Astrocyte of the spinal cord (primary cell): ENCODE results near the gene AGAP6.
"Not testable (repeated sequence)": the region's sequence is repeated elsewhere in the genome, so short reads cannot be mapped to it uniquely, and the experiment has no call there.

ENCODE experiments used
- DNase-seq: peaks from one replicate; pipeline ENCODE4 v3.0.0; 2011; ENCODE audit warnings: low read depth, low spot score
- H3K4me3 ChIP-seq: 2 replicates; pipeline ENCODE4 v1.5.1; 2011; ENCODE audit warnings: low read depth, mild to moderate bottlenecking, low read length, moderate library complexity
- in situ Hi-C: cut with HindIII; loops from 2 replicates; pipeline ENCODE4 v1.10.0; 2017; ENCODE audit warnings: low sequenced_read_pairs

Gene AGAP6

DNA sequence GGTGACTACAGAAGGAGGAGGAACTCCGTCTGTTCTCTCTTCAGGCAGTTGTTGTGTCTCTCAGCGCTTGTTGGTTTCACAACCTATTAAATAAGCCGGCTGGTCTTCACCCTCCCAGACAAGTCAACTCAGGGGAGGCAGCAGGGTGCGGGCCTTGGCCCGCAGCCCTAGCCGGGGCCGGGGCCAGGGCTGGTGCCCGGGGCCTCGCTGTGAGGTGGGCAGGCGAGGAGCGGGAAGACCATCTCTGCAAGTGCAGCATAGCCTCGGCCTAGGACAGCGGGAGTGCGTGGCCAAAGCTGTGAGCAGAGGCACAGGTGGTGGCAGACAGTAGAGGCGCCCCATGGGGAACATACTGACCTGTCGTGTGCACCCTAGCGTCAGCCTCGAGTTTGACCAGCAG, at the start of gene AGAP6:
TSS of gene AGAP6 (plus strand) at position 31 of the 400 bp plus-strand sequence. CDS start at position 341, 310 bp downstream.
- in situ Hi-C loops, H3K4me3 ChIP-seq, DNase-seq: not testable (repeated sequence)

DNA sequence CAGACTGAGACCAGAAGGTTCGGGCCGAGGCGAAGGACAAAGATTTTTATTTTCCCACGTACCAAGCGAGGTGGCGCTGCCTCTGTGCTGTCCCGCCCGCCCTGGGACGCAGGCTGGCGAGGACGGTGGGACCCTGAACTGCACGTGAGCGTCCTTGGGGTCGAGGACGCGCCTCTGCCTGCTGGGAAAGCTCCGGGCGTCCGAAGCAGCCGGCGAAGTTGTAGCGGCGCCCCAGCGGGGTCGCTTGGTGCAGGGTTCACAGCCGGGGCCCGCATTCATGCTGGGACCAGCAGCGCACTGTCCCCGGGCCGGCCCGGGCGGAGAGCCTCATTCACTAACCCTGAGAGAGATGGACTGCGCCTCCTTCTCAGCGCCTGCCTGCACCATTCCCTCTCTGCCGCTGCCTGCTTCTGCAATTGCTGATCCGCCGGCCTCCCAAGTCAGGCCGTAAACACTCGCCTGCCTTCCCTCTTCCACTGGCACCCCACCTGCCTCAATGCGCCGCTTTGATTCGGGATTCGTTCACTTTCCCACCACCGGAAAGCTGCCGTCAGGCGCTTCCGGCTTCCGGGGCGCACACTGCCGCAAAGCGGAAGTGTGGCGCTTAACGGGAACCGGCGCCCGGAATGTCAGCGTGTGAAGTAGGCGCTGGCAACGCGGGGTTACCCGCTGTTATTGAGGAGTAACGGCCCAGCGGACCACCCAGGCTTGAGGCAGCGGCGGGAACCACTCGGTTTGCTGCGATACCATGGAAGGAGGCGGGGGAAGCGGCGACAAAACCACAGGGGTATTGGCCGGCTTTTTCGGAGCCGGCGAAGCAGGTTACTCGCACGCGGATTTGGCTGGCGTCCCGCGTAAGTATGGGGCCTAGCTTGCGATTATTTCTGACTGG, 46.5 kb upstream of the AGAP6 start, which contains the start of the genes PARG and TIMM23B:
TSS of gene PARG (minus strand) at position 581 of the 892 bp plus-strand sequence. CDS start at position 279, 302 bp downstream.
TSS of gene TIMM23B (plus strand) at position 607 of the 892 bp plus-strand sequence. CDS start at position 749, 142 bp downstream.
- in situ Hi-C loops: not testable (repeated sequence)
- peak; percentile 84 for DNase-seq

DNA sequence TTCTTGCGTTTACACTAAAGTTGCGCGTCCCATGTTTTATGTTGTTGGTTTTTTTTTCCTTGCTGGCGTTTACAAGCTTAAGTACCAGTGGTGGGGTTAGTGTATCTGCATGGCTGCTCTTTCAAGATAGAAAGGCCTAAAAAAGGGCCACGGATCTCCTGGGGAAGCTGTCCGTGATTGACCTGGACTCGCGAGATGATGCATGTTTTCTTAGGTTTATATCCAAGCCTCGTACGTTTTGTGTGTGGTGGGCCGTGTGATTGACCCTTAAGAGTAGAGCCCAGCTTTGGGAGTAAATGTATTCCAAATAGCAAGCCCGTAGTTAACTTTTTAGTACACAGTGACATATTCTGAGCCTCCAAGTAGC, 45.9 kb upstream of the AGAP6 start:
- DNase-seq: peak; percentile 2
- in situ Hi-C loops: not testable (repeated sequence)
- H3K4me3 ChIP-seq: peak overlapping the region; percentile 83

More for the DNA sequence above, 46.5 kb upstream of the AGAP6 start, which contains the start of the genes PARG and TIMM23B:
- H3K4me3 ChIP-seq: peak within 1 kb of the TSS; percentile 83

DNA sequence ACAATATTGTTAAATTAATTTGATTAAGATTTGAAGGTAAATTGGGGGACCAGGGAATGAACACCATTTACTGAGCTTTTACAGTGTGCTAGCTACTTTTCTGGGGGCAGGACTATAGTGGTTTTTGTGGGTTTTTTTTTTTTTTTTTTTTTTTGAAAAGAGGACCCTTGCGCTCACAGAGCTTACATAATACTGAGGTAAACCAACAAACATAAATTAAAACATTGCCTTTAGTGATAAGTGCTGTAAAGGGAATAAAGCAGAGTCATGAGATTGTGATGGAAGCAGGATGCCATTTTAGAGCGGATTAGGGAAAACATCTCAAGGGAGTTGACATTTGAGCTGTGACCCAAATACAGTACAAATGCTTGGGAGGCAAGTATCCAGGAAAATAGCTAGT, 44.6 kb upstream of the AGAP6 start:
- DNase-seq, H3K4me3 ChIP-seq, in situ Hi-C loops: not testable (repeated sequence)

DNA sequence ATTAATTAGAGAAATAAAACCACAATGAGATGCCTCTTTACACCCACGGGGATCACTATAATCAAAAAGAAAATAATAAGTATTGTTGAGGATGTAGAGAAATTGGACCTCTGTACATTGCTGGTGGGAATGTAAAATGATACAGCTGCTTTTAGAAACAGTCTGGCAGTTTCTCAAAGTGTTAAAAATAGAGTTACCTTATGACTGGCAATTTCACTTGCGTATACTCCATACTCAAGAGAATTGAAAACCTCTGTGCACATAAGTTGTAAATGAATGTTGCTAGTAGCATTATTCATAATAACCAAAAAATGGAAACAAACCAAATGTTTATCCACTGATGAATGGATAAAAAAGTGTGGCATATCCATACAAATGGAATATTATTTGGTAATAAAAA, 40.1 kb upstream of the AGAP6 start:
- DNase-seq, in situ Hi-C loops, H3K4me3 ChIP-seq: not testable (repeated sequence)

DNA sequence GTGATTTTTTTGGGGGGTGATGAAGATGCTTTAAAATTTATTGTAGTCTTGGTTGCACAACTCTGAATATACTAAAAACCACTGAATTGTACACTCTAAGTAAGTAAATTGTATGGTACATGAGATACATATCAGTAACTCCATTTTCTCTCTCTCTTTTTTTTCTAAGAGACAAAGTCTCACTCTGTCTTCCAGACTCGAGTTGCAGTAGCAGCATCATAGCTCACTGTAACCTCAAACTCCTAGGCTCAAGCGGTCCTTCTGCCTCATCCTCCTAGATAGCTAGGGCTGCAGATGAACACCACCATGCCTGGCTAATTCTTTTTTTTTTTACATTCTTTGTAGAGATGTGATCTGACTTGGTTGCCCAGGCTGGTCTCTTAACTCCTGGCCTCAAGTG, 39.5 kb upstream of the AGAP6 start:
- DNase-seq, in situ Hi-C loops, H3K4me3 ChIP-seq: not testable (repeated sequence)

DNA sequence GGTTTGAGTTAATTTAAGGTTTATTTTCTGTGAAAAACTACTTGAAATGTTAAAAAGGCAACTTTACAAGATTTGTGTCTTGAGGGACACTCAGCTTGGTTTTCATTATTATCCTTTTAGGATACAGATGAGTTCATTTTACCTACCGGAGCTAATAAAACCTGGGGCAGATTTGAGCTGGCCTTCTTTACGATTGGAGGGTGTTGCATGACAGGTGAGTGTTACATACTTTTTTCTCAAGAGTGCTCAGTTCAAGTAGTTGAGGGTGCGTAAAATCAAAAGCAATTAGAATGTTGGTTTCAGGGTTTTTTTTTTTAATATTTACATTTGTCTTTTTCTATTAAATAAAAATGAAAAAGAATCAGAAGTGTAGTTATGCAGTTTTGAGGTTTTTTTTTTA, 36.2 kb upstream of the AGAP6 start:
- in situ Hi-C loops, DNase-seq, H3K4me3 ChIP-seq: not testable (repeated sequence)

DNA sequence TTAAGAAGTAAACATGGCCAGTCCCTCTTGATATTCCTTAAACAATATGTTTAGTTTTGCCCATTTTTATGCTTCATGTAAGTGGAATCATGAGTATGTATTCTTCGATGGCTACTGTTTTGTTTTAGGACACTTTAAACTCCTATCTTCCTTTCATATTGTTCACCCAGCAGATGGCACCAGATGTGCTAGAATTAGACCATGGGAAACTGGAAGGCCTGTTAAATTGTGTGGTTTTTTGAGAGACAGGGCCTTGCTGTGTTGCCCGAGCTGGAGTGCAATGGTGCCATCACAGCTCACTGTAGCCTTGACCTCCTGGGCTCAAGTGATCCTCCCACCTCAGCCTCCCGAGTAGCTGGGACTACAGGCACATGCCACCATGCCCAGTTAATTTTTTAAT, 35.1 kb upstream of the AGAP6 start:
- DNase-seq: peak; percentile 4
- in situ Hi-C loops, H3K4me3 ChIP-seq: not testable (repeated sequence)

DNA sequence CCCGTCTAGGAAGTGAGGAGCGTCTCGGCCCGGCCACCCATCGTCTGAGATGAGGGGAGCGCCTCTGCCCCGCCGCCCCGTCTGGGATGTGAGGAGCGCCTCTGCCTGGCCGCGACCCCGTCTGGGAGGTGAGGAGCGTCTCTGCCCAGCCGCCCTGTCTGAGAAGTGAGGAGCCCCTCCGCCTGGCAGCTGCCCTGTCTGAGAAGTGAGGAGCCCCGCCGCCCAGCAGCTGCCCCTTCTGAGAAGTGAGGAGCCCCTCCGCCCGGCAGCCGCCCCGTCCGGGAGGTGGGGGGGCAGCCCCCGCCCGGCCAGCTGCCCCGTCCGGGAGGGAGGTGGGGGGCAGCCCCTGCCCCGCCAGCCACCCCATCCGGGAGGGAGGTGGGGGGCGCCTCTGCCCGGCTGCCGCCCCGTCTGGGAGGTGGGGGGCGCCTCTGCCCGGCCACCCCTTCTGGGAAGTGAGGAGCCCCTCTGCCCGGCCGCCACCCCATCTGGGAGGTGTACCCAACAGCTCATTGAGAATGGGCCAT, 17.8 kb upstream of the AGAP6 start:
- DNase-seq, in situ Hi-C loops, H3K4me3 ChIP-seq: not testable (repeated sequence)

DNA sequence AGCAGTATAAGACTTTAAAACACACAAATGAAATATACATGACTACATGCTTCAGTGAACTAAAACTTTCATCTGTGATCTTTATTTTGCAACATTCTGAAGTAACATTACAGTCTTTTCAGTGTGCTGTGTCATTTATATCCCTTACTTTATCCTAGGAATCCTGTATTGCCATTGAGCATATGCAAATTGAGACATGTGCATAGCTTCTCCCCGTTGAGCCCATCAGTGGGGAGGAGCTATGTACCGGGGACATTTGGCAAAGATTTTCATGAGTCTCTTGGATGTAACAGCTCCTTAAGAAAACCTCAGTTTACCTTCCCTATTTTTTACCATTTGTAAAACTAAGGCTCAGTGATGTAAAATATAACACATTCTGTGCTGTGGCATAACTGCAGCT, 16.7 kb upstream of the AGAP6 start:
- in situ Hi-C loops, DNase-seq, H3K4me3 ChIP-seq: not testable (repeated sequence)

DNA sequence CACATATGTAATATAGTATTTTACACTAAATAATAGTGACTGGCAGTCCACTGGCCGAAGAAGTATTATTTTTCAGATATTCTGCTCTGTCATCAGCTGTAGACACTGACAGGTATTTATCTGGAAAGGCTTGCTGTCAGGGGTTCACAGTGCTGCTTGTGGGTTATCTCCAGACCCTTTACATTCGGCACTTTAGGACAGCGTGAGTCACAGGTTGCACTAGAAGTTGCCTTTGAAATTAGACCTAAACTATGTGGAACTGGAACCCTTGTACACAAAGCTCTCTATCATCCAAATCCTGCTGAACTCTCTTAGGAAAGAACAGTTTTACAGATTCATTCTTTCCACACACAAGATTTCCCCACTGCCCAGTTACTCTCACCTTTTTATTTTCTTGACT, 16.1 kb upstream of the AGAP6 start:
- in situ Hi-C loops, H3K4me3 ChIP-seq, DNase-seq: not testable (repeated sequence)

DNA sequence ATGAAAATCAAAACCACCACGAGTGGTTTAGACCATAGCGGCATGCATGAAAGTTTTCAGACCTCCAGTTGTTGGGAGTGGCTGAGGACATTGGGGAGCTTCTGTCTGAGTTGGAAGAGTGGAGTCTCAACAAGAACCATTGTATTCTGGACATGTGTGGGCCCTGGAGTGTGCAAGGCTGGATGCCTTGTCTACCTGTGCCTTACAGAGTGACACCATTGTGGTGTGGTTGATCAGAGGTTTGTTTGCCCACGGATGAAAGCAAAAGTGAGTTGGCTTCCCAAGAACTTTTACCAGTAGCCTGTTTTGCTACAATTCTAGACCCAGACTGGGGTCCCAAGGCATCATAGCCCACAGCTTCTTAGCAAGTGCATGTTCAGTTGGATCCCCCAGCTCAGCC, 10.4 kb upstream of the AGAP6 start:
- H3K4me3 ChIP-seq, in situ Hi-C loops, DNase-seq: not testable (repeated sequence)

DNA sequence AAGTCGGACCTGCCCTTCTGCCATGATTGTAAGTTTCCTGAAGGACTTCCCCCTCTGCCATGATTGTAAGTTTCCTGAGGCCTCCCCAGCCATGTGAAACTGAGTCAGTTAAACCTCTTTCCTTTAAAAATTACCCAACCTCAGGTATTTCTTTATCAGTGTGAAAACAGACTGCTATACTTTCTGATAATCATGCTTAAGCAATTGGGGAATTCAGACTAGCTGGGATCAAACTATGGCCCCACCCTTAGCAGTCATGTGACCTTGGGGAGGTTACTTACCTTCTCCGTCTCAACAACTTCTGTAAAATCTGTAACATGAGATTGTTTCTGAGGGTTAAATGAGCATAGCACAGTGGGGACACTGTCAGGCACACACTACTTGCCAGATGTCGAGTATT, 999 bp upstream of the AGAP6 start:
- DNase-seq, in situ Hi-C loops, H3K4me3 ChIP-seq: not testable (repeated sequence)

DNA sequence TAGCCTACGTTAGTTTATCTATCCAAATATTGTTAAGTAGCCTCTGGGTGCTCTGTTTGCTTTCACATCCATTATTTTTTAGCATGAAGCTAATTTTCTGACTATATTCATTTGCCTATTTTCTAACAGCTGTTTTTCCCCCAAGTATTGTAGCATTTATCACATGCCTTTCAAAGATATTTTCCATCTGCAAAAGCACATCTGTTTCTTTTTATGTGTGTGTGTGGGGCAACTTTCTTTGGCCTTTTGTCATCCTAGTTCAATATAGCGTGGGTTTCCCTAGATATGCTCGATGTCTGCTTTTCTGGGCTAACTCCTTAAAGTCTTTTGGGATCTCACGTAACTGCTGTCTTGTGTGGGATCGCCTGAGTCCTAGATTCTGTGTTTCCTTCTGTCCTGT, 7.1 kb downstream of the AGAP6 start:
- in situ Hi-C loops, DNase-seq, H3K4me3 ChIP-seq: not testable (repeated sequence)

DNA sequence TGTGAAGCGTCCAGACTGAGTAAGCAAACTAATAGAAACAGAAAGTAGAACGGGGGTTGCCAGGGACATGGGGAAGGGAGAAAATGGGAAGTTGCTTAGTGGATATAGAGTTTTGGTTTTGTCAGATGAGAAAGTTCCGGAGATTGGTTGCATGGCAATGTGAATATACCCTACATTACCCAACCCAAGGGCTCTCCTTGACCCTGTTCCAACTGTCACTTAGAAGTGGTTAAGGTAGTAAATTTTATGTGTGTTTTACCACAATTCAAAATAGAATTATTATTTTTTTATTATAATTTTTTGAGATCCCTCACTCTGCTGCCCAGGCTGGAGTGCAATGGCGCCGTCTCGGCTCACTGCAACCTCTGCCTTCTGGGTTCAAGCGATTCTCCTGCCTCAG, 25.8 kb downstream of the AGAP6 start:
- H3K4me3 ChIP-seq, DNase-seq, in situ Hi-C loops: not testable (repeated sequence)

DNA sequence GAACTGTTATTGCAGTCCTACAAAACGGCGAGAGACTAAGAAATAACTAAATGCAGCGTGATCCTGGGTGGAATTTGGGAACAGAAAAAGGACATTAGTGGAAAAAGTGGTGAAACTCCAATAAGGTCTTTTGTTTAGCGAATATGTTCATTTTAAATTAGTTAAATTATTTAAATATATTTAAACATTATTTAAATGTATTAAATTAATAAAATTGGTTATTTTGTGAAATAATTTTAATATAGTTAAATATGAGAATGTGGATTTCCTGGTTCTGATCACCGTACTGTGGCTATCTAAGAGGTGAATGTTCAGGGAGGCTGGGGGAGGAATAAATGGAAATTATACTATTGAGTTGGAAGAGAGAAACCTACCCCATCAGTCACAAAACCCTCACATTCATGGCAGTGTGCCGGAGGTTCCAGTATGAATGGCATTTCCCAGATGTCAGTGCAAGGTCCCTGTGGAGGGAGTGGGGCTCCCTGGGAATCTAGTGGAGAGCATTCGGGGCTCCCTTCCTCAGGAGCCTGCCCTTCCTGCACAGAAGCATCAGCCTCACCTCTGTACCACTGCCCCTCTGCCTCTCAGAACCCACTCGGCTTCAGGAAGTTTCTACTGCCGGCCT, 27.5 kb downstream of the AGAP6 start:
- in situ Hi-C loops, H3K4me3 ChIP-seq, DNase-seq: not testable (repeated sequence)

DNA sequence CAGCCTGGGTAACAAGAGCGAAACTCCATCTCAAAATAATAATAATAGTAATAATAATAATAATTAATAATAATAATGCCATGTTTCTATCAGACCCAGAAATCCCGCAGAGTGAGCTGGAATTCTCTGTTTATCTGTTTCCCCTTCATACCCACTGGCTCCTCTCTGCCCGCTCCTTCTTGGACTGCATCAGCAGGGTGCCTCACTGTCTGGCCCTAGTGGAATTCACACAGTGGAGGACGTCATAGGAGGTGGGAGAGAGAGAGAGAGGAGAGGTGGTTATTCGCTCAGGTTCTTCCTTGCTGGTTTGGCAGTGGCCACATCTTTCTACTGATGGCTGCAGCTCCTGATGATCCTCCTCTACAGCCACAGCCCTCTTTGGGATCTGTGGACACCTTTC, 28.7 kb downstream of the AGAP6 start:
- DNase-seq, in situ Hi-C loops: not testable (repeated sequence)

More for the DNA sequence above, 28.7 kb downstream of the AGAP6 start:
- not testable (repeated sequence) for H3K4me3 ChIP-seq
